Vagina (tissue), 2 donors: ENCODE data around the gene GTPBP1.

Source experiments
- POLR2A ChIP-seq, 2 donors: fragments of 450-650 bp; IDR thresholded peaks; one replicate each; pipeline ENCODE4 v1.6.1; 2017; ENCODE audit warnings: antibody characterized with exemption in 2 of 2, mild to moderate bottlenecking in 2 of 2, moderate library complexity in 2 of 2
- POLR2AphosphoS5 ChIP-seq, 2 donors: sonication (generic); formaldehyde crosslinking; IDR thresholded peaks; one replicate each; pipeline ENCODE4 v1.9.0; 2017; ENCODE audit warnings: antibody characterized with exemption in 2 of 2, mild to moderate bottlenecking in 2 of 2, low read depth in 1 of 2; ENCODE audit not compliant: insufficient read depth in 1 of 2
- TF ChIP-seq, protein P1 (sequence below), 3 experiments: fragments of 450-650 bp in 2 of 3; fragments of 200-600 bp in 1 of 3; sonication (generic) in 1 of 3; IDR thresholded peaks; one replicate each; pipeline ENCODE4 v1.5.1; 2017 to 2019; ENCODE audit warnings: antibody characterized with exemption in 3 of 3, mild to moderate bottlenecking in 2 of 3, moderate library complexity in 2 of 3

DNA sequence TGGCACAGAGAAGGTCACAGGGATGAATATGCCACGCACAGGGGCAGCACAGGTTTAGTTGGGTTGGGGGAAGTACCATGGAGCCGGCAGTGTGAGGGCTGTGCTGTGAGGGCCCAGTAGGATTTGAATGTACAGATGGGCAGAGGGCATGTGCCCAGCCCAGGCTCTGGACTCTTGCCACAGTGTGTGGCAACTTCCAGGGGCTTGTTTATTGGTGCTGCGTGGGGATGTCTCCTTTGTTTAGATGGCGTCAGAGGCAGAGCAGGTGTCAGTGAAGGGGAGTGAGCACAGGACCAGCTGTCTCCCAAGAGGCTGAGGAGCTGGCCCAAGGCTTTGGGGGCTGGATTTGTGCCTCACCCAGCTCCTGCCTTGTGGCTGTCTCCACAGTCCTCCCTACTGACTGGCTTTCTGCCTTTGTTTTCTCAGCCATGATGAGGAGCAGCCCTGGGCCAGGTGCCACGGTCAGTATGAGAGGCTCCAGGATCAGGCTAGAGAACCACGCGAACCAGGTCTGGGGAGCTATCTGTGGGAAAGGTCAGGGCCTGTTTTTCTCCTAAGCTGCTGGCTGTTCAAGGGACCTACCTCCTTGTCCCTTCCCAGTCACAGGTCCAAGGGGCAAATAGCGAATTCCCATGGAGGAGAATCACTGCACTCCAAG is 28.1 kb downstream of the GTPBP1 start:
- TF ChIP-seq POLR2AphosphoS5 (IDR thresholded peaks at IDR 0.05; ENCODE audit: insufficient read depth in 1 of 2, low read depth in 1 of 2): no peak
- TF ChIP-seq, protein P1, sequence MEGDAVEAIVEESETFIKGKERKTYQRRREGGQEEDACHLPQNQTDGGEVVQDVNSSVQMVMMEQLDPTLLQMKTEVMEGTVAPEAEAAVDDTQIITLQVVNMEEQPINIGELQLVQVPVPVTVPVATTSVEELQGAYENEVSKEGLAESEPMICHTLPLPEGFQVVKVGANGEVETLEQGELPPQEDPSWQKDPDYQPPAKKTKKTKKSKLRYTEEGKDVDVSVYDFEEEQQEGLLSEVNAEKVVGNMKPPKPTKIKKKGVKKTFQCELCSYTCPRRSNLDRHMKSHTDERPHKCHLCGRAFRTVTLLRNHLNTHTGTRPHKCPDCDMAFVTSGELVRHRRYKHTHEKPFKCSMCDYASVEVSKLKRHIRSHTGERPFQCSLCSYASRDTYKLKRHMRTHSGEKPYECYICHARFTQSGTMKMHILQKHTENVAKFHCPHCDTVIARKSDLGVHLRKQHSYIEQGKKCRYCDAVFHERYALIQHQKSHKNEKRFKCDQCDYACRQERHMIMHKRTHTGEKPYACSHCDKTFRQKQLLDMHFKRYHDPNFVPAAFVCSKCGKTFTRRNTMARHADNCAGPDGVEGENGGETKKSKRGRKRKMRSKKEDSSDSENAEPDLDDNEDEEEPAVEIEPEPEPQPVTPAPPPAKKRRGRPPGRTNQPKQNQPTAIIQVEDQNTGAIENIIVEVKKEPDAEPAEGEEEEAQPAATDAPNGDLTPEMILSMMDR (IDR thresholded peaks at IDR 0.05): no peak
- no peak for TF ChIP-seq POLR2A (IDR thresholded peaks at IDR 0.05)
